ENCODE data around the gene MTFR1L.

Gene MTFR1L

DNA sequence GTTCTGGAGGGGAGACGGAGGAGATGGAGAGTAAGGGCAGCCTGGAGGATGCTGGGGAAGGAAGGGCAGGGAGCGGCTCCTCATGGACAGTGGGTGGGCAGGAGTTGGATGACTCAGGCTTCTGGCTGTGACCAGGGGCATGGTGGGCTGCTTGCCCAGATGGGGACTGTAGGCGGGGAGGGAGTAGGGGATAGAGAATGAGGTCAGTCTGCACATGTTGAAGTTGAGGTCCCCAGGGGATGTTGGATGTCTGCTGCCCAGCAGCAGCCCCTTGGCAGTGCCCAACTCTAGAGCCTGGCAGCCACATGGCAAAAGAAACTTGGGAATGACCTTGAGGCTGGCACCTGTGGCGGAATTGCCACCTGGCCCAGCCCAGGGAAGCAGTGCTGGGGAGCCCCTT is 13.3 kb upstream of the MTFR1L start:
- FAIRE-seq = no peak
- no peak for DNase-seq (ENCODE audit: insufficient read length, low spot score)

DNA sequence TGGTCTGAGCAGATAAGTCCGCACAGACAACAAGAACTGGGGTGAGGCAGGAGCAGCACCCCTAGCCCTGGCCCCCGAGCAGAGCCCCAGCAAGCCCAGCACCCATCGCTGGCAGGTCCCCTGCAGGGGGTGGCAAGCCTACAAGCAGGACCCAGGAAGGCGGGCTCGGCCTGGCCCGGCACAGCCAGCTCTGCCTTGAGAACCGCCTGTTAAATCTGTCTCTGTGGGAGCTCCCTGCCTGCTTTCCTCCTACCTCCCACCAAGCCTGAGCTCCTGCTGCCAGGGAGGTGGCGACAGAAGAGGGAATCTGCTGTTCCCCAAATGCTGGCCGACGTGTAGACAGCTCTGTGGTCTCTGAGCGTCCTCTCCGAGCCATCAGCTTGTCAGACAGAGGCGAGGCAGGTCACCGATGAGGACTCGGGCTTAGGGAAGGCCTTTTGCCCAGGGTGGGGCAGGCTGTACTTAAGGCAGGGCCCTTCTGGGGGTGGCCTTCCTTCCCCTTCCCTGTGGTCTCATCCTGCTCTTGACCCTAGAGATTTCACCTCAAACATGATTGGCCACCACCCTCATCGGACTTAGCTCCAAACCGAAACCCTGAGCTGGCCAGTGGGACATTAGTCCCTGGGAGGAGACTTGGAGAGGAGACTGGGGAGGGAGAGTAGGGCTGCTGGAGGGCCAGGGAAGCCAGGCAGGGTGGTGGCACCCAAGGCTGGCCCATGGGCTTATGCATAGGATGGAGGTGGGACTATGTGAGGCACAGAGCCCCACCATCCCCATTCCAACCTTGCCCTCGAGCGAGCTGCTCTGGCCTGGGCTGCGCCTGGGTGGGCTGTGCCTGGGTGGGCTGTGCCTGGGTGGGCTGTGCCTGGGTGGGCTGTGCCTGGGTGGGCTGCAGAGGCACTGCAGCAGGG is 12.0 kb upstream of the MTFR1L start:
- DNase-seq (ENCODE audit: insufficient read length, low spot score) = no peak
- FAIRE-seq = no peak

DNA sequence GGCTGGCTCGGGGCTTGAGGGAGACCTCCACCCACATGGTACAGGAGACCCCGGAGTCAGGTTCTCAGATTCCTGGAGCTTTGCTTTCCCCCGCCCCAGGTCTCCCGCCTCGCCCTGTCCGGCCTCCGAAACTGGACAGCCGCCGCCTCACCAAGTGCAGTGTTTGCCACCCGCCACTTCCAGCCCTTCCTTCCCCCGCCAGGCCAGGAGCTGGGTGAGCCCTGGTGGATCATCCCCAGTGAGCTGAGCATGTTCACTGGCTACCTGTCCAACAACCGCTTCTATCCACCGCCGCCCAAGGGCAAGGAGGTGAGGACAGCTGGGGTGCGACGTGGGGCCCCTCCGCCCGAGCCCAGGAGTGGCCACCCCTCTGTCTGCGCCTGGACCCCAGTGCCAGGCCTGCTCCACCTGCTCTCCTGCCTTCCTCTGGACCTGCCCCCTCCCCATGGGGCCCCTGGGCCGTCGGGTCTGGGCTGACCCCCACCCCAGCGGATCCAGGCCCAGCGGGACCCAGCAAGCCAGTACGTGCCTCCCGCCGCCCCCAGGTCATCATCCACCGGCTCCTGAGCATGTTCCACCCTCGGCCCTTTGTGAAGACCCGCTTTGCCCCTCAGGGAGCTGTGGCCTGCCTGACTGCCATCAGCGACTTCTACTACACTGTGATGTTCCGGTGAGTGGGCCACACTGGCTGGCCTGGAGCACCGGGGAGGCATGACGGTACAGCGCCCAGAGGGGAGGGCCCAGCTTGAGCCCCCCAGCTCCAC is 11.1 kb upstream of the MTFR1L start:
- DNase-seq (ENCODE audit: insufficient read length, low spot score) (no peak), FAIRE-seq (no peak)

DNA sequence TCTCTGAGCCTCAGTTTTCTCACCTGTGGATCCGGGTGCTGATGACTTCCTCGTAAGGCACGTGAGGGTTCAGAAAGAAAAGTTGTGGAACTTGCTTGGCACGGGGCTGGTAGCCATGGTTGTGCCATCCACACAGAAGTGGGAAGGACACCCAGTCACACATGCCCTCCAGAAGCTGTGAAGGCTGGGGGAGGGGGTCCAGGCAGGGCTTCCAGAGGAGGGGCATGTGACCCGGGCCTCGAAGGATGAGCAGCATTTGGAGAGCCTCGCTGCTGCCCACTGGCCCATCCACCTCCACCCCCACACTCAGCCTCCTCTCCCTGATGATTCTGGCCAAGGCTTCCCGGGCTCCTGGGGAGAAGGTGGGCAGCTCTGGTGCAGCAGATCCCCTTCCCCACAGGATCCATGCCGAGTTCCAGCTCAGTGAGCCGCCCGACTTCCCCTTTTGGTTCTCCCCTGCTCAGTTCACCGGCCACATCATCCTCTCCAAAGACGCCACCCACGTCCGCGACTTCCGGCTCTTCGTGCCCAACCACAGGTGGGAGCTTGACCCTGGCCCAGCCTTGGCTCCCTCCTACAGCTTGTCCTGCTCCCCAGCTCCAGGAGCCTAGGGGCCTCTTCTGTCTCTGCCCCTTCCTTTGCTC is 10.3 kb upstream of the MTFR1L start:
- no peak for FAIRE-seq
- DNase-seq (ENCODE audit: insufficient read length, low spot score) = no peak

DNA sequence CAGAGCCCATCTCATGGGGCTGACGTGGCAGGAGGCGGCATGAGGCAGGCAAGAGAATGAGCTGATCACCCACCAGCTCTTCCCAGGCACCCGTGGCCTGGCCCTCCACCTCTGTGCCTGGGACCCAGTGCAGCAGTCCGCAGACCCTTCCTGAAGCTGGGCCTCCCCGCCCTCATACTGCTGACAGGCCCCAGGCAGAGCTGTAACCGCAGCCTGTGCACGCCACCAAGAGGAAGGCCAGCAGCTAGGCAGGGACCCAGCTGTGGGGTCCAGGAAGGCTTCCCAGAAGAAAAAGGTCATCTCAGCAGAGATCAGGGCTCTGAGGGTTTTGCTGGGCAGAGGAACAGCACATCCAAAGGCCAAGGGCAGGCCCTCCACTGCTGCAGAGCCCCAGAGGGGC is 9.8 kb upstream of the MTFR1L start:
- FAIRE-seq = no peak
- DNase-seq (ENCODE audit: insufficient read length, low spot score) = no peak

DNA sequence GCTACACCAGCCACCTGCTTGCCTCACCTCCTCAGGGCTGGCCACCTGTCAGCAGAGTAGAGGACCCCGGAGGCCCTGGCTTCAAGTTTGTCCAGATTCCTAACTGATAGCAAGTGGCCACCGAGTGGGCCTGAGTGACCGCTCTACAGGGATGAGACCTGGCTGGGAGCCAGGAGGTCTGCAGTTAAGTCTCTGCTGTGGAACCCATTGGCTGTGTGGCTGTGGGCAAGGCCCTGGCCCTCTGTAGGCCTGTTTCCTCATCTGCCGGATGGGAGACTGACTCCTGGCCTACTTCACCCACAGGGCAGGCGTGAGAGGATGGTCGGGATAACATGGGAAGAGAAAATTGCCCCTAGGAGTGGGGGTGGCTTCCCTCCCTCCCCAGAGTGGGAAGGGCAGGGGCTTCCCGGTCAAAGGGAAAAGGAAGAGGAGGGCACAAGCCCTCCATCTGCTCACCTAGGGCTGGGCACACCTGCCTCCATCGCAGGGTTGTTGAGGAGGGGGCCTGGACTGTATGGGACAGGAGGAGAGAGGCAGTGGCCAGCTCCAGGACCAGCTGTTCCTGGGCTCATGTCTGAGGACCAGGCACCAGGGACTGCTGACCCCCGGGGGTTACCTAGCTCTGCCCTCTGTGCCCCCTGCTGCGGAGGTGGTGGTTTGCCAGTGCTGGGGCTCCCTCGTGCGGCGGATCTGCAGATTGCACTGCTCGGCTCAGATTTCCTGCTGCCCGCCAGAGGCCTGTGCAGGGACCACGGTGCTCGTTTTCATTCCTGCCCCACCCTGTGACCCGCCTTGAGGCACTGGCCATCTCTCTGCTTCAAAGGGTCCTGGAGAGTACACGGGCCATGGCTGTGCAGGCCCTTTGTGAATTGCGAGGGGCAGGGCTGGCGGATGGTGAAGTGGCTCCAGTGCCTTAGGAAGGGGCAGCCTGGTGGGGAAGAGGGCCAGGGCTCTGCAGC is 9.1 kb upstream of the MTFR1L start:
- peak; percentile 59 for DNase-seq (ENCODE audit: insufficient read length, low spot score)
- peak; percentile 42 for FAIRE-seq

DNA sequence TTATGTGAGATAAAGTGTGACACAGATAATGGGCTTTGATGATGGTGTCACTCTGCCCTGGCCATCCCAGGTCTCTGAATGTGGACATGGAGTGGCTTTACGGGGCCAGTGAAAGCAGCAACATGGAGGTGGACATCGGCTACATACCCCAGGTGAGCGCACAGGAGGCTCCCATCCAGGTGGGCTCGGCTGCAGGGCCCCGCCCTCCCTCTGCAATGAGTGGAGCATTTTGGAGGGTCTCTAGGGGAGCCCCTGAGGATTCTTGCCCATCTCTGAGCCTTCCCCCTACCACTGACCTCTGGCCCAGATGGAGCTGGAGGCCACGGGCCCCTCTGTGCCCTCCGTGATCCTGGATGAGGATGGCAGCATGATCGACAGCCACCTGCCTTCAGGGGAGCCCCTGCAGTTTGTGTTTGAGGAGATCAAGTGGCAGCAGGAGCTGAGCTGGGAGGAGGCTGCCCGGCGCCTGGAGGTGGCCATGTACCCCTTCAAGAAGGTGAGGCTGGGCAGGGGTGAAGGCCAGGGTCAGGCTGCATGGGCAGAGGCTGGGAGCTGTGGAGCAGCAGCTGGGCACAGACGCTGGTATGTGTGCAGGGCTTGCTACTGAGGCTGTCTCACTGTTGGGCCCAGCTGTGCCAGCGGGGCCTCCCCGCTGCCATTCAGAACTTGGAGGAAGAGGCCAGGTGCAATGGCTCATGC is 8.2 kb upstream of the MTFR1L start:
- FAIRE-seq (no peak), DNase-seq (ENCODE audit: insufficient read length, low spot score) (no peak)

DNA sequence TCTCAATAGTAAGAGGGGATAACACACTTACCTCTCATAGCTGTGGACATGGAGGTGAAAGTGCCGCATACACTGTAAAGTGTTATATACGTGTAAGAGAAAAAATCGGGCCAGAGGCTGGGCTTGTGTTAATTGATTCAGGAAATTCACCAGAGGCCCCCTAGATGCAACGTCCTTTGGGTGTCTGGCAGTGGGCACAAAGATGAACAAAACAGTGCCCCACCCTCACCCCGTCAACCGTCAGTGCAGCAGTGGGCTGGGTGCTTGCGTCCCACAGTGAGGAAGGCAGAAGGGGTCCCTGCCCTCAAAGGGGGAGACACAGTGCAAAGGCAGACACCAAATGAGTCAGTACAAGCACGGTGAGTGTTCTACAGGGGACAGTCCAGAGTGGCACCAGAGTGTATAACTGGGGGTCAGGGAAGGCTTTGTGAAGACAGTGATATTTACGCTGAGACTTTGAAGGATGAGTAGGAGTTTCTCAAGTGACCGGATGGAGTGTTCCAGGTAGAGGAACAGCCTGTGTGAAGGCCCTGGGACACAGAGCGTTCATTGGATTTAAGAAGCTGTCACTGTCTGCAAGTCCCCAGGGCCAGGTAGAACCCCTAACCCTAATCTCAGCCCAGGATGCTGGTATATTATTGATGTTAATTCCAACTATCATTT is 6.6 kb upstream of the MTFR1L start:
- FAIRE-seq (no peak), DNase-seq (ENCODE audit: insufficient read length, low spot score) (no peak)

DNA sequence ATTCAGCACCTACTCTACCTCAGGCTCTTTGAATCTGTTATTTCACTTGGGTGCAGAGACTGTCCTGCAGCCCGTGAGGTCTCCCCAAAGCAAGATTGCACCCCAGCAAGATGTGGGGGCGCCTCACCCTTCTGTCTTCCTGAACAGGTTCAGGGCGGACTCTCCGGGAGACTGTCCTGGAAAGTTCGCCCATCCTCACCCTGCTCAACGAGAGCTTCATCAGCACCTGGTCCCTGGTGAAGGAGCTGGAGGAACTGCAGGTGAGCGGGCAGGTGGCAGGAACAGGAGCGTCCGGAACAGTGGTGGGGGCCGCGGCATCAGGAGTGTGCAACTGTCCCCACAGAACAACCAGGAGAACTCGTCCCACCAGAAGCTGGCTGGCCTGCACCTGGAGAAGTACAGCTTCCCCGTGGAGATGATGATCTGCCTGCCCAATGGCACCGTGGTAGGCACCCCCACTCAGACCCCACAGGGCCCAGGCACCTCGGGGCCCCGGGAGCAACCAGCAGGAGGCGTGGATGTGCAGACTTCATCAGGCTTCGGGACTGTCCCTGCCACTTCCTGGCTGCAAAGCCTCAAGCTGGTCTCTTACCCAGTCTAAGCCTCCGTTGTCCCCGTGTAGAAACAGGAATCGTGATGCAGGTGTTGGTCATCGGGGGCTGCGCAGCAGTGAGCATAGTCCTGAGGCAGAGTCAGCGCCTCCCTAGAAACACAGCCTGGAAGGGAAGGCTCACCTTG is 5.9 kb upstream of the MTFR1L start:
- FAIRE-seq = no peak
- DNase-seq (ENCODE audit: insufficient read length, low spot score) = no peak

DNA sequence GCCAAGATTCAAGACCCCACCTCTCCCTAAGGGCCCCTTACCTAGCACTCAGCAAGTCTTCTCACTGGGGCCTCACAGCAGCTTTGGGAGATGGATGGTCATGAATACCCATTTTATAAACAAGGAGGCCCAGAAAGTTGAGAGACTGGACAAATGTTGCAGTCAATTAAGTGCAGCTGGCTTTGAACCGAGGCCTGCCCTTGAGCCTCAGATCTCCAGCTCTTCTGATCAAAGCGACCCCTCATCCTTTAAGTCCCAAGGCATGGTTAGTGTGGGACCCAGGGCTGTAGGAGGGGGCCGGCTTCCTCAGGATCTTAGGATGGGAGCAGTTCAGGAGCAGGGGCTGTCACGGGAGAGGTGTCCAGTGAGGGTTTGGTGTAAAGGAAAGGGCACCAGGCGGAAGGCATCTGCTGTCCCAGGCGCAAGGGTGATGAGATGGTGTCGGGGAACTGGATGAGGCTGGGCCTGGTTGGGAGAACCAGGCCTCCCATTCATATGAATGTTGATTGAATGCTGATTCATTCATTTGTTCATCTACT is 5.1 kb upstream of the MTFR1L start:
- no peak for DNase-seq (ENCODE audit: insufficient read length, low spot score)
- no peak for FAIRE-seq

DNA sequence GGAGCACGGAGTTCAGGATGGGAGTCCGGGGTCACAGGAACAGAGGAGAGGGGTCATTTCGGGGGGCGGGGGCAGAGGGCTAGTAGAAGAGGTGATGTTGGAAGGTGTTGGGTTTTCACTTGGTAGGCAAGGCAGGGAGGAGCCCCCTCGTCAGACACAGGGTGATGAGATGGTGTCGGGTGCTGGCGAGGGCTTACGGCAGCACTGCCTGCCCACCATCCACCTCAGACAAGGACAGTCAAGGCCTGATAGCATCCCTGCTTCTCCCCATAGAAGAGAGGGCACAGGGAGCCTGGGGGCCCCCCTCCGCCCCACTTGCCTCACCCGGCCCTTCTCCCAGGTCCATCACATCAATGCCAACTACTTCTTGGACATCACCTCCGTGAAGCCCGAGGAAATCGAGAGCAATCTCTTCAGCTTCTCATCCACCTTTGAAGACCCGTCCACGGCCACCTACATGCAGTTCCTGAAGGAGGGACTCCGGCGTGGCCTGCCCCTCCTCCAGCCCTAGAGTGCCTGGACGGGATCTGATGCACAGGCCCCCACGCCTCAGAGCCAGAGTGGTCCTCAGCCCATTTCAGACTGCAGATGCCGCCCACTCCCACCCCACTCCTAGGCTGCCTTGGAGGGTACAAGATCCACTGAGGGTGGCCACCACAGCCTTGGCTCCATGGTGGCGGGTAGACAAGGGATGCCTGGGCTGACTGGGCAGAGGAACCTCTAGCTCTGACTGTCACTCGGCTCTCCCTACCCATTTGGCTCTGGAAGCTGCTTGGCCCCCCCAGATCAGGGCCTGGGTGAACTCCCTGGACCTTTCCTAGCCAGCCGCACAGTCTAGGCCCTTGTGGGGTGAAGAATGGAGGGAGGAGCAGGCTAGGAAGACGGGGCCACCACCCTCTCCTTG is 4.3 kb upstream of the MTFR1L start:
- DNase-seq (ENCODE audit: insufficient read length, low spot score) (no peak), FAIRE-seq (no peak)

DNA sequence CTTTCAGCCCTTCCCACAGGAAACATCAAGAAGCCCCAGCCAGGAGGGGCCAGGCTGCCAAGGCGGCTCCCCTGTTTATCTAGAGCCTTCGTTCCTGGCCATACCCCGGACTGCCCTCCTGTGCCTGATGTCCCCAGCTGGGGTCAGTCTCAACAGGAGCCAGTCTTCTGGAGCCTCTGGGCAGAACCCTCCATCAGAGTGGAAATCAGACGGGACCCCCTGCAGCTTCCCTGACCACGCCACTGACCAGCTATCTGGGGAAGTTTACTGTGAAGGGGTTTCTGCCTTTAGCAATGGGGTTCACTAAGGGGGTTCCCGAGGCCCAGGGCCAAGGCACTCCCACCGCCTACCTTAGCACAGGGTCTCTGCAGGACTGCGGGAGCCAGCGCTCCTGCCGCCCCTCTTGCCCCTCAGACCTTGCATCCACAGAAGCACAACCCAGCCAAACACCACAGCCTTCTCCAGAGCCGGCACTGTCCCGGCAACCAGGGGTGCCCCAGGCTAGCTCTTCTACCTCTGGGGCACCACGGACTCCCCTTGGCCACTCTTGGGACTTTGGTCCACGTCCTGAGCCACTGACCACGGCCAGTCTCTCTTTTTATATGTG is 3.5 kb upstream of the MTFR1L start:
- DNase-seq (ENCODE audit: insufficient read length, low spot score) (no peak), FAIRE-seq (no peak)

DNA sequence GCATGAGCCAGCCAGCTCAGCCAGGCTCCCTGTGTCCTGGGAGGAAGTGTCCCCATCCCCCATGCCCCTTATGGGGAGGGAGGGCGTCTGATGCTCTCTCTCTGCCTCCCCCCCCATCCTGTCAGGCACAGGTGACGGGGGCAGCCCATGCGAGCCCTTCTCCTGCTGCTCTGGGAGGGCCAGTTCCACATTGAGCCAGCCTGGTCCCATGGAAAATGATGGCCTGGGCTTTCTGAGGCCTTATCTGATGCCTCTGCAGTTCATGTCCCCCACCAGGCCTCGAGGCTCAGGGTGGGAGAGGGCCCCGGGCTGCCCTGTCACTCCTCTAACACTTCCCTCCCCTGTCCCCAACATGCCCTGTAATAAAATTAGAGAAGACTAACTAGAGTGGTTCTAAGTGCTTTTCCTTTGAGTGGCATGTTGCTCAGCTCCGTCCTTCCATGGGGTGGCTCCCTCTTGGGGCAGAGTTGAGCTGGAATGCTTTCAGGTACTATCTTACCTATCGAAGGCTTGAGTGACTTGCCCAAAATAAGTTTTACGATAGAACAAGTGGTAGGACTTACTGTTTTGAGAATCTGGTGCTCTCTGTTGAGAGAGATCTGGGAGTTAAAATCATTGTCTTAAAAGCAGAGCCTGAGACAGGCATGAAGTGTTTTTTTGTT is 1.8 kb upstream of the MTFR1L start:
- no peak for DNase-seq (ENCODE audit: insufficient read length, low spot score)
- FAIRE-seq = no peak

DNA sequence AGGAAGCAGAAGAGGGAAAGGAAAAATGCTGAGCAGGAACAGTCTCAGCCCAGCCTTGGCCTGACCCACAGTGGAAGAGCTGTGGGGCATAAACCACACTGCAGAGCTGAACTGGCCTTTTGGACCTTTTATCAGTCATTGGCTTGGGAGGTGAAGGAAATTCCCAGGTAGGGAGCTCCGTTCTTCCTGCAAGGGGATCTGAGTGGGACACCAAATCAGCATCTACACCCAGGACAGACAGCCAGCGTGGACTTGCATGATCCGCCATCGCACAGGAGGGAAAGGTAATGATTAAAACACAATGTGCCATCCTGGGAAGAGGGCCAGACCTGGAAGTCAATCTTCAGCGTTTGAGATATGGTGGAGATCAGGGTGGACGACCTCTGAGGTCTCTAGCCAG is 1.2 kb upstream of the MTFR1L start:
- DNase-seq (ENCODE audit: insufficient read length, low spot score) (no peak), FAIRE-seq (no peak)

DNA sequence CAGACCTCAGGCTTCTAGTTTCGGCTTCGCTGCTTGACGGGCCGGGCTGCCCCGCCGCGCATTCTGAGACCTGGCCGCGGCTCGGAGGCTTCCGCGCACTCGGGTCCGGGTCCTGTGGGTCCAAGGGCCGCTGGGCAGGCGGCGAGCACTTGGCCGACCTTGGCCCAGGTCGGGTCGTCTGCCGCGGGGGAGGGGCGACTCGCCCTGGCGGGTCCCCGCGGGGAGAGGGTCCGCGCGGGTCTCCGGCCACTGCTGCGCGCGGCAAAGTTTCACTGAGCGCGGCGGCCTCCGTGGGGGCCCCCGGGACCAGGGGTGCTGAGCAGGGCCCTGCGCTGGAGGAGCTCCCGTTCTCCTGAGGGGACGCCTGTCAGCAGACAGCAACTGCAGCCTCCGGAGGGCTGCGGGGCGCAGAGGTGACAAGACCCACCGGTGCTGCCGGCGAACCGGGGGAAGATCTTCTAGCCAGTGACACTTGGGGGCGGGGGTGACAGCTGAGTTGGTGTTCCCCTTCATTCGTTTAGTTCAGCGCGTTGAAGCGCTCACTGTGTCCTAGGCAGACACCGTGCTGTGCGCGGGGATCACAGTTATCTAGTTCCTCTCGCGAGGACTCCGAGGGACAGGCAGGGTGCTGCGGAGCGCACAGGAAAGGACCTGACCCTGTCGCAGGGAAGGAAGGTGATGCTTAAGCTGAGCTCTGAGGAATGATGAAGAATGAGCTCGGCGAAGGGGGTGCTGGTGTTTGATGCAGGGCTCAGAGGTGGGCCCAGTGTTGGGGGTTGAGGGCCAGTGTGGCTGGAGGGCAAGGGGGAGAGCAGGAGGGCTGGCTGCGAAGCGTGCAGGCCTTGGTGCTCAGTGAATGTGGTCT is 725 bp downstream of the MTFR1L start:
- FAIRE-seq (peak; percentile 40), DNase-seq (ENCODE audit: insufficient read length, low spot score) (peak; percentile 57)

DNA sequence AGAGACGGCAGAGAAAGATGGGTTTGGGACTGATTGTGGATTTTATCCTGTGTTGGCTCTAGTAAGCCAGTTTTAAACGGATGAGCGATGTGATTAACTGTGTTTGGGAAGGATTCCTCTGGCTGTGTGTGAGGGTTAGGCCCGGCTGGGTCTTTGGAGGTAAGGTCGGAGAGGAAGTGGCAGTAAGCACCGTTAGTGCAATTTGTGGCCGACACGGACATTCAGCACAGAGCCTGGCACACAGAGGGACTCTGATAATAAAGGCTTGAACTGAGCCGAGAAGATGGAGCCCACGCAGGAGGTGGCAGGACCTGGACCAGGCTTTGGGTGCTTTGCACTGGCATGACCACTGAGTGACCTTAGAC is 1.3 kb downstream of the MTFR1L start:
- no peak for FAIRE-seq
- DNase-seq (ENCODE audit: insufficient read length, low spot score) = no peak
